GM13976 (cell line): ENCODE measurements around the gene CHL1.

Experiments
- DNase-seq: peaks from one replicate; pipeline ENCODE4 v3.0.0; 2012; ENCODE audit warnings: low spot score
- CTCF ChIP-seq: IDR thresholded peaks from 2 replicates; pipeline ENCODE4 v1.5.1; 2012; ENCODE audit warnings: borderline replicate concordance, mild to moderate bottlenecking; ENCODE audit not compliant: insufficient read depth; ENCODE audit errors: extremely low read depth, missing control alignments, control extremely low read depth
- in situ Hi-C: fragments of 300-500 bp; cut with MboI; formaldehyde crosslinking; loops from one replicate; pipeline ENCODE4 v1.12.0; 2022; ENCODE audit warnings: low sequenced_read_pairs, mixed read lengths, inconsistent platforms; ENCODE audit not compliant: unreplicated experiment

CHL1 gene

GRCh38 chr3:242602-243355 is 46.2 kb downstream of the CHL1 start:
- DNase-seq = no peak
- in situ Hi-C loops = no loop called here
- TF ChIP-seq CTCF = no peak

GRCh38 chr3:243356-243725 is 46.8 kb downstream of the CHL1 start:
- no peak for DNase-seq
- in situ Hi-C loops = no loop called here

DNA sequence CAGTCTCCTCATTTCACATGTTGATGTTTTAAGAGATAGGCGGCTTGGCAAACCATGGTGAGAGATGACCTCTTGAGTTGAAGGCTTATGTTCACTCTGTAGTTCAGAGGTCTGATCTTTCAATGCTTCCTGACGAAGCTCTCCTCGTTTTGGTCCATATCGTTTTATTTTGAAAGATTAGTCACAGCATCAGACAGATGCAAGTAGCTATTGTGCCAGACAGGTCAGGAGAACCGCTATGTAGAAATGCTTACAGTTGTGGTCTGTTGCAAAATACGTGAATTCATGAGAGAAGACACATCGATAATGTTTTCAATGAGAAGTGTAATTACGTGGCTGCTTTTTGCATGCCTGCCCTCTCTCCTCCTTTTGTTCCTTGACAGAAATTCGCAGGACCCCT is 47.5 kb downstream of the CHL1 start:
- no peak for TF ChIP-seq CTCF
- in situ Hi-C loops = no loop called here
- DNase-seq = no peak

More at GRCh38 chr3:243356-243725, 46.8 kb downstream of the CHL1 start:
- TF ChIP-seq CTCF = no peak

- DNase-seq = no peak
- in situ Hi-C loops = no loop called here
- no peak for TF ChIP-seq CTCF
These were observed 51.4 kb downstream of the CHL1 start for GRCh38 chr3:247916-248315.

- TF ChIP-seq CTCF = no peak
- no peak for DNase-seq
- in situ Hi-C loops = no loop called here
These were observed 52.4 kb downstream of the CHL1 start for GRCh38 chr3:248864-249520.

DNA sequence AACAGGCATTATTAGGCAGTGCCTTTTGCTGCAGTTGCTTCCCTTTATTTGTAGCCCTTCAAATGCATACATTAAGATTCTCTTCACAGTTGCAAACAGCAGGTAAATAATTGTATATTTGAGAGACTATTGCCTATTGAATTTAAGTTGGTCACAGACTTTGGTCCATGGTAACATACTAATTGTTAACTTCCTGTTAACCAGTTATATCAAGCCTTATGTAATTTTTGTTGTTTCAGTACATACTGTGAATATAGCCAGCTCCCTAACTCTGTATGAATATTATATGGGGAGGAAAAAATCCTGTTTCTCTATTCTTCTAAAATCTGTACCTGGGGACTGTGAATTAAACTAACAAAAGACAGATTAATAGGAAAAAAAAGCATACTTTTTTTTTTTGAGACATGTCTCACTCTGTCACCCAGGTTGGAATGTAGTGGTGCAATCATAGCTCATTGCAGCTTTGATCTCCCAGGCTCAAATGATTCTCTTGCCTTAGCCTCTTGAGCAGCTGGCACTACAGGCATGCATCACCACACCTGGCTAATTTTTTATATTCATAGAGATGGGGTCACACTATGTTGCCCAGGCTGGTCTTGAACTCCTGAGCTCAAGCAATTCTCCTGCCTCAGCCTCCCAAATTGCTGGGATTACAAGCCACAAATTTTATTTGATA is 53.2 kb downstream of the CHL1 start:
- TF ChIP-seq CTCF = no peak
- no peak for DNase-seq
- in situ Hi-C loops = no loop called here
